ENCODE results near the gene SEMA5B. TPM values are rescaled to one million over a fixed set of nuclear protein-coding genes. Genes with fewer than 3 reads are reported as not detected.

SEMA5B gene
- total and polyA plus RNA-seq, 9 of the 15 experiments (the other 6 are each of a cell fraction or from before 2014, with no cell fraction given), result not detected

DNA sequence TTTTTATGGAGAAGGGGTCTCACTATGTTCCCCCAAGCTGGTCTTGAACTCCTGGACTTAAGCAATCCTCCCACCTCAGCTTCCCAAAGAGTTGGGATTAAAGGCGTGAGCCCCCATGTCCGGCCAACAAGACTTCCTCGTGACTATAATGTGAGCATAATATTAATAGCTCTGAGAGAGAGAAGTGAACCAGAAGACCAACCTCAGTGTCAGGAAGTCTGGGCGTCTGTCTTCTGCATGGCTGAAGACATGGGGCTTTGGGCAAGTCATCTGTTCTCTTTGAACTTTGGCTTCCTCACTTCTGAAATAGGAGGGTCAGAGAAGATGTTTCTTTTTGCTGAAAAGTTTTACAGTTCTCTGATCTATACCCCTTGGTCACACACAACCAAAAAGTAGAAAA is 140.6 kb downstream of the SEMA5B start:
- intact Hi-C loops (cut with micrococcal nuclease) (no loop called here), in situ Hi-C loops (cut with MboI) (no loop called here)
- FAIRE-seq (no peak), ATAC-seq (no peak), DNase-seq (ENCODE audit: extremely low read depth in 1 of 4, low spot score in 3 of 4) (no peak)
- H3K9ac ChIP-seq (ENCODE audit: insufficient read depth in 1 of 2, low read depth in 2 of 2, low read length in 2 of 2), result no peak overlapping the region
- no peaks in the 10 kb centered on the region for H3K4me1 ChIP-seq (replicated peaks in 1 of 2; ENCODE audit: control insufficient read depth in 2 of 2, insufficient read depth in 2 of 2, low read length in 2 of 2)
- no peaks in the 10 kb centered on the region for H3K79me2 ChIP-seq (ENCODE audit: control insufficient read depth, insufficient read depth, low read length)
- H3K9me3 ChIP-seq (replicated peaks; ENCODE audit: control insufficient read depth, insufficient read depth, low read depth, low read length), result no peaks in the 10 kb centered on the region
- no peaks in the 10 kb centered on the region for H3K36me3 ChIP-seq (ENCODE audit: control insufficient read depth, insufficient read depth, low read length)
- BruUV-seq (replicated peaks), result no TSS peak
- WGBS (ENCODE audit: insufficient coverage, low coverage, missing lambda C conversion rate), result 0% methylated on average over 4 of the region's 4 CpGs
- no peaks in the 10 kb centered on the region for H3K9me1 ChIP-seq (ENCODE audit: control insufficient read depth, insufficient read depth, low read length)
- no peak overlapping the region for H2AFZ ChIP-seq (ENCODE audit: low read depth, low read length)
- no peak overlapping the region for H3K4me3 ChIP-seq
- POLR2A ChIA-PET, result no interaction called here
- H3K4me2 ChIP-seq (ENCODE audit: insufficient read depth, low read length), result no peak overlapping the region
- CTCF ChIA-PET (ENCODE audit: low intra/inter-chr PET ratio), result no interaction called here
- H3K27me3 ChIP-seq (ENCODE audit: control insufficient read depth in 2 of 2, insufficient read depth in 2 of 2, low read length in 2 of 2), result peaks cover 11 to 23% of the 10 kb centered on the region in 2 experiments; a peak in 4 of 5 replicates
- no peaks in the 10 kb centered on the region for H4K20me1 ChIP-seq (replicated peaks; ENCODE audit: control insufficient read depth, insufficient read depth, low read length)
- no peak overlapping the region for H3K27ac ChIP-seq (ENCODE audit: extremely low read depth, low read depth, low read length)
- TF ChIP-seq NFXL1 (CRISPR knock-in tag; IDR thresholded peaks at IDR 0.05) (no peak), LARP7 (IDR thresholded peaks at IDR 0.05) (no peak), U2AF1 (optimal IDR thresholded peaks at IDR 0.05; ENCODE audit: low read depth, low read length) (no peak), SRSF1 (IDR thresholded peaks at IDR 0.05; ENCODE audit: low read depth, low read length) (no peak), GATAD2B (IDR thresholded peaks at IDR 0.05; ENCODE audit: borderline replicate concordance) (no peak), ZNF354B (CRISPR knock-in tag; IDR thresholded peaks at IDR 0.05) (no peak), TAF15 (IDR thresholded peaks at IDR 0.05; ENCODE audit: low read depth, low read length) (no peak), EZH2 (IDR thresholded peaks at IDR 0.05; ENCODE audit: borderline replicate concordance, low read depth, low read length) (no peak), ZNF384 (IDR thresholded peaks at IDR 0.05; ENCODE audit: low read depth, low read length) (no peak), ZNF766 (CRISPR knock-in tag; conservative IDR thresholded peaks at IDR 0.05) (no peak), POLR2B (IDR thresholded peaks at IDR 0.05; ENCODE audit: low read depth, partially characterized antibody) (no peak), FOXA3 (CRISPR knock-in tag; conservative IDR thresholded peaks at IDR 0.05 in 1 of 2, IDR thresholded peaks at IDR 0.05 in 1 of 2) (no peak), MBD2 (IDR thresholded peaks at IDR 0.05; ENCODE audit: borderline replicate concordance, low read depth) (no peak)
- TF ChIP-seq, protein P1, sequence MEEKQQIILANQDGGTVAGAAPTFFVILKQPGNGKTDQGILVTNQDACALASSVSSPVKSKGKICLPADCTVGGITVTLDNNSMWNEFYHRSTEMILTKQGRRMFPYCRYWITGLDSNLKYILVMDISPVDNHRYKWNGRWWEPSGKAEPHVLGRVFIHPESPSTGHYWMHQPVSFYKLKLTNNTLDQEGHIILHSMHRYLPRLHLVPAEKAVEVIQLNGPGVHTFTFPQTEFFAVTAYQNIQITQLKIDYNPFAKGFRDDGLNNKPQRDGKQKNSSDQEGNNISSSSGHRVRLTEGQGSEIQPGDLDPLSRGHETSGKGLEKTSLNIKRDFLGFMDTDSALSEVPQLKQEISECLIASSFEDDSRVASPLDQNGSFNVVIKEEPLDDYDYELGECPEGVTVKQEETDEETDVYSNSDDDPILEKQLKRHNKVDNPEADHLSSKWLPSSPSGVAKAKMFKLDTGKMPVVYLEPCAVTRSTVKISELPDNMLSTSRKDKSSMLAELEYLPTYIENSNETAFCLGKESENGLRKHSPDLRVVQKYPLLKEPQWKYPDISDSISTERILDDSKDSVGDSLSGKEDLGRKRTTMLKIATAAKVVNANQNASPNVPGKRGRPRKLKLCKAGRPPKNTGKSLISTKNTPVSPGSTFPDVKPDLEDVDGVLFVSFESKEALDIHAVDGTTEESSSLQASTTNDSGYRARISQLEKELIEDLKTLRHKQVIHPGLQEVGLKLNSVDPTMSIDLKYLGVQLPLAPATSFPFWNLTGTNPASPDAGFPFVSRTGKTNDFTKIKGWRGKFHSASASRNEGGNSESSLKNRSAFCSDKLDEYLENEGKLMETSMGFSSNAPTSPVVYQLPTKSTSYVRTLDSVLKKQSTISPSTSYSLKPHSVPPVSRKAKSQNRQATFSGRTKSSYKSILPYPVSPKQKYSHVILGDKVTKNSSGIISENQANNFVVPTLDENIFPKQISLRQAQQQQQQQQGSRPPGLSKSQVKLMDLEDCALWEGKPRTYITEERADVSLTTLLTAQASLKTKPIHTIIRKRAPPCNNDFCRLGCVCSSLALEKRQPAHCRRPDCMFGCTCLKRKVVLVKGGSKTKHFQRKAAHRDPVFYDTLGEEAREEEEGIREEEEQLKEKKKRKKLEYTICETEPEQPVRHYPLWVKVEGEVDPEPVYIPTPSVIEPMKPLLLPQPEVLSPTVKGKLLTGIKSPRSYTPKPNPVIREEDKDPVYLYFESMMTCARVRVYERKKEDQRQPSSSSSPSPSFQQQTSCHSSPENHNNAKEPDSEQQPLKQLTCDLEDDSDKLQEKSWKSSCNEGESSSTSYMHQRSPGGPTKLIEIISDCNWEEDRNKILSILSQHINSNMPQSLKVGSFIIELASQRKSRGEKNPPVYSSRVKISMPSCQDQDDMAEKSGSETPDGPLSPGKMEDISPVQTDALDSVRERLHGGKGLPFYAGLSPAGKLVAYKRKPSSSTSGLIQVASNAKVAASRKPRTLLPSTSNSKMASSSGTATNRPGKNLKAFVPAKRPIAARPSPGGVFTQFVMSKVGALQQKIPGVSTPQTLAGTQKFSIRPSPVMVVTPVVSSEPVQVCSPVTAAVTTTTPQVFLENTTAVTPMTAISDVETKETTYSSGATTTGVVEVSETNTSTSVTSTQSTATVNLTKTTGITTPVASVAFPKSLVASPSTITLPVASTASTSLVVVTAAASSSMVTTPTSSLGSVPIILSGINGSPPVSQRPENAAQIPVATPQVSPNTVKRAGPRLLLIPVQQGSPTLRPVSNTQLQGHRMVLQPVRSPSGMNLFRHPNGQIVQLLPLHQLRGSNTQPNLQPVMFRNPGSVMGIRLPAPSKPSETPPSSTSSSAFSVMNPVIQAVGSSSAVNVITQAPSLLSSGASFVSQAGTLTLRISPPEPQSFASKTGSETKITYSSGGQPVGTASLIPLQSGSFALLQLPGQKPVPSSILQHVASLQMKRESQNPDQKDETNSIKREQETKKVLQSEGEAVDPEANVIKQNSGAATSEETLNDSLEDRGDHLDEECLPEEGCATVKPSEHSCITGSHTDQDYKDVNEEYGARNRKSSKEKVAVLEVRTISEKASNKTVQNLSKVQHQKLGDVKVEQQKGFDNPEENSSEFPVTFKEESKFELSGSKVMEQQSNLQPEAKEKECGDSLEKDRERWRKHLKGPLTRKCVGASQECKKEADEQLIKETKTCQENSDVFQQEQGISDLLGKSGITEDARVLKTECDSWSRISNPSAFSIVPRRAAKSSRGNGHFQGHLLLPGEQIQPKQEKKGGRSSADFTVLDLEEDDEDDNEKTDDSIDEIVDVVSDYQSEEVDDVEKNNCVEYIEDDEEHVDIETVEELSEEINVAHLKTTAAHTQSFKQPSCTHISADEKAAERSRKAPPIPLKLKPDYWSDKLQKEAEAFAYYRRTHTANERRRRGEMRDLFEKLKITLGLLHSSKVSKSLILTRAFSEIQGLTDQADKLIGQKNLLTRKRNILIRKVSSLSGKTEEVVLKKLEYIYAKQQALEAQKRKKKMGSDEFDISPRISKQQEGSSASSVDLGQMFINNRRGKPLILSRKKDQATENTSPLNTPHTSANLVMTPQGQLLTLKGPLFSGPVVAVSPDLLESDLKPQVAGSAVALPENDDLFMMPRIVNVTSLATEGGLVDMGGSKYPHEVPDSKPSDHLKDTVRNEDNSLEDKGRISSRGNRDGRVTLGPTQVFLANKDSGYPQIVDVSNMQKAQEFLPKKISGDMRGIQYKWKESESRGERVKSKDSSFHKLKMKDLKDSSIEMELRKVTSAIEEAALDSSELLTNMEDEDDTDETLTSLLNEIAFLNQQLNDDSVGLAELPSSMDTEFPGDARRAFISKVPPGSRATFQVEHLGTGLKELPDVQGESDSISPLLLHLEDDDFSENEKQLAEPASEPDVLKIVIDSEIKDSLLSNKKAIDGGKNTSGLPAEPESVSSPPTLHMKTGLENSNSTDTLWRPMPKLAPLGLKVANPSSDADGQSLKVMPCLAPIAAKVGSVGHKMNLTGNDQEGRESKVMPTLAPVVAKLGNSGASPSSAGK (IDR thresholded peaks at IDR 0.05), result no peak

All from K562 (cell line).